GM12875 (cell line): ENCODE results near the gene SDR42E1.

ENCODE experiments used
- H3K4me3 ChIP-seq: one replicate; pipeline ENCODE4 v1.5.1; 2011; ENCODE audit warnings: low read depth, low read length, control low read depth
- CTCF ChIP-seq: IDR thresholded peaks from 2 replicates; pipeline ENCODE4 v1.5.1; 2011; ENCODE audit warnings: low read depth, mild to moderate bottlenecking, control low read depth, inconsistent platforms, low read length, moderate library complexity, borderline replicate concordance; ENCODE audit not compliant: insufficient read depth

SDR42E1 gene

GRCh38 chr16:81967358-81967757 is 43.9 kb downstream of the SDR42E1 start:
- H3K4me3 ChIP-seq = no peak overlapping the region
- no peak for TF ChIP-seq CTCF

GRCh38 chr16:81964808-81965207 is 46.5 kb downstream of the SDR42E1 start:
- no peak for TF ChIP-seq CTCF
- no peak overlapping the region for H3K4me3 ChIP-seq

- TF ChIP-seq CTCF = no peak
- no peak overlapping the region for H3K4me3 ChIP-seq
Observed at GRCh38 chr16:81956213-81956948, 54.9 kb downstream of the SDR42E1 start.

GRCh38 chr16:81951564-81951963 is 59.7 kb downstream of the SDR42E1 start:
- H3K4me3 ChIP-seq = no peak overlapping the region
- no peak for TF ChIP-seq CTCF

GRCh38 chr16:81946206-81946605 is 65.1 kb downstream of the SDR42E1 start:
- H3K4me3 ChIP-seq = no peak overlapping the region
- TF ChIP-seq CTCF = no peak

- no peak overlapping the region for H3K4me3 ChIP-seq
- no peak for TF ChIP-seq CTCF
Observed at GRCh38 chr16:81945665-81946064, 65.6 kb downstream of the SDR42E1 start.

GRCh38 chr16:81942007-81942601 is 69.2 kb downstream of the SDR42E1 start:
- no peak for TF ChIP-seq CTCF
- no peak overlapping the region for H3K4me3 ChIP-seq
